T-helper 17 cell (primary cell): ENCODE measurements around the gene CSRP2. TPM values are rescaled to one million over a fixed set of nuclear protein-coding genes. Genes with fewer than 3 reads are reported as not detected.

Source experiments
- ATAC-seq: fragments of 150-1000 bp; cut with Tn5 transposase; 2 replicates; pipeline ENCODE4 v1.10.0; 2021; ENCODE audit warnings: mild to moderate bottlenecking, moderate library complexity
- DNase-seq, 3 donors: peaks; one replicate each; pipeline versions ENCODE4 v3.0.0 to v3.0.0-alpha.2; 2020 to 2021
- H3K9me3 ChIP-seq: one replicate; pipeline ENCODE4 v1.7.0; 2013; ENCODE audit warnings: low read length, mild to moderate bottlenecking; ENCODE audit not compliant: control insufficient read depth, poor library complexity, severe bottlenecking
- H3K27ac Mint-ChIP-seq: one replicate; pipeline ENCODE4 v1.8.0; 2022; ENCODE audit warnings: mild to moderate bottlenecking, moderate library complexity, mixed read lengths
- H3K27me3 Mint-ChIP-seq: one replicate; pipeline ENCODE4 v1.8.0; 2022; ENCODE audit warnings: mixed read lengths
- H3K36me3 Mint-ChIP-seq: one replicate; pipeline ENCODE4 v1.8.0; 2022; ENCODE audit warnings: low read depth, mixed read lengths
- H3K4me1 Mint-ChIP-seq: one replicate; pipeline ENCODE4 v1.8.0; 2022; ENCODE audit warnings: mild to moderate bottlenecking, mixed read lengths
- H3K4me3 Mint-ChIP-seq: one replicate; pipeline ENCODE4 v1.8.0; 2022; ENCODE audit warnings: mild to moderate bottlenecking, moderate library complexity, mixed read lengths
- total RNA-seq, 4 donors: library from RNA in 2 of 4; stranded (reverse) in 2 of 4; gene quantifications; one replicate each; pipeline ENCODE4 v1.2.3 and lab custom pipeline; 2022 to 2026

CSRP2 gene
- total RNA-seq, 2 donors from 2014 or later = not detected

DNA sequence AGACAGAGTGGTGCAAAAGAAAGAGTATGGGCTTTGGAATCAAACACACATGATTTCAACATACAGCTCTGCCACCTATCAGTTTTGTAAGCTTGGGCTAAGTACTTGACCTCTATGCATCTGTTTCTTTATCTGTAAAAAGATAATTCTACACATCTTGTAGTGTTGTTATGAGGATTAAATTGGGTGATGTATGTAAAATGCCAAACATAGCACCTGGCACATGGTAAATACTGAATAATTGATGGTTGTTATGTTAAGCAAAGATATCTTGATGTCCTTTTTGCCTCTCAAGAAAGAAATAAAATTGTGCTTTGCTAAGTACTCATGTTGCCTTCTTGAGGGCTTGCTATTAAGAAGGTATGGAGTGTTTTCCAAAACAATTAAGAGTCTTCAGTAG lies 2.3 kb upstream of the CSRP2 start:
- no peaks in the 10 kb centered on the region for H3K9me3 ChIP-seq
- Mint-ChIP-seq H3K4me1 (peaks cover 11% of the 10 kb centered on the region), H3K36me3 (peaks cover 2% of the 10 kb centered on the region), H3K4me3 (no peak overlapping the region), H3K27ac (no peak overlapping the region), H3K27me3 (peaks cover 57% of the 10 kb centered on the region)
- no peak for ATAC-seq
- no peak for DNase-seq

DNA sequence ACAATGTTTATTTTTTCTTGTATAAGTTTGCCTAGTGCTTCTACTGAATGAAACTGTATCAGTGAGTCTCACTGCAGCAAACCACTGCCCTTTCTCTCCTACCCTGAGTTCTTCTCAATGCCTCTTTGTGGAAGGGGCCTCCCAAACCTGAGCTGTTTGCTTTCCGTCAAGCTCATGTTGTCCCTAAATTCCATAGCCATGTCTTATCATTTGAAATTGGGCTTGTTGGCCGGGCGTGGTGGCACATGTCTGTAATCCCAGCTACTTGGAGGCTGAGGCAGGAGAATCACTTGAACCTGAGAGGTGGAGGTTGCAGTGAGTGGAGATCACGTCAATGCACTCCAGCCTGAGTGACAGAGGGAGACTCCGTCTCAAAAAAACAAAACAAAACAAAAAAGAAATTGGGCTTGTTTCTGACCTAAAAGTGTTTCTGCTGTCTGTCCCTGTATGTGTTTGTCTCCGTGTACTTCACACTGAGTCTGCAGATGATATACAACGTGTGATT lies 1.8 kb upstream of the CSRP2 start:
- peaks cover 56% of the 10 kb centered on the region for H3K27me3 Mint-ChIP-seq
- H3K4me3 Mint-ChIP-seq = no peak overlapping the region
- H3K9me3 ChIP-seq = no peaks in the 10 kb centered on the region
- H3K27ac Mint-ChIP-seq = no peak overlapping the region
- peaks cover 11% of the 10 kb centered on the region for H3K4me1 Mint-ChIP-seq
- ATAC-seq (no peak), DNase-seq (no peak)
- peaks cover 2% of the 10 kb centered on the region for H3K36me3 Mint-ChIP-seq

DNA sequence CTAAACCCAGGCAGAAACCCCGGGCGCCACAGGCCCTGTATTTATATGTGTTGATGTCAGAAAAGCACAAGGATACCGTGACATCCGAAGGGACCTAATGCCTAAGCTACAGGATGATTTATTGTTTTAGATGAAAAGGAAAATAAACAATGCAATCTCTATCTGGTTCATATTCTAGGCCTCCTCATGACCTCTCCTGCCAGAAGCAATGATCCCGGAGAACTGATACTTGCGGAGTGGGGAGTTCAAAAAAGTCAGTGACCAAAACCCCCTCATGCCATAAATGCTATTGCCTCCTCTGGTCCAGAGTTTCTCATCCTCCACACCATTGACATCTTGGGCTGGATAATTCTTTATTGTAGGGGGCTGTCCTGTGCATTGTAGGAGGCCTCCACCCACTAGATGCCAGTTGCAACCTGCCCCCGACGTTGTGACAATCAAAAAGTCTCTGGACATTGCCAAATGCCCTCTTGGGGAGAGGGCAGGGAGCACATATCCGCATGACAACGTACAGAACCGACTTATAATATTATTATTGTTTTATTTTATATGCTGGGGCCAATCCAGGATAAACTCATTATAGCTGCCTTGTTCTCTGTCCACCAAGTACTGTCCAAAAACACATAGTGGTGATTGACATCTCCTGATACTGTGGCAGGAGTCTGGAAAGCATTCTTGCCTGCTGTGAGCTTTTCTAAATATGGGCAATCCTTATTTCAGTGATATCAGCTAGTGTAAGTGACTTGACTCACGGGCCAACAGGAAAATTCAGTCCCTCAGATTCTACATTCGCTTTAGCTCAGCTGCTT lies 1.1 kb upstream of the CSRP2 start:
- Mint-ChIP-seq H3K4me3 (peak overlapping the region; percentile 95), H3K36me3 (peaks cover 2% of the 10 kb centered on the region), H3K27ac (peak overlapping the region; percentile 27), H3K27me3 (peaks cover 61% of the 10 kb centered on the region), H3K4me1 (peaks cover 11% of the 10 kb centered on the region)
- DNase-seq = no peak
- no peak for ATAC-seq
- H3K9me3 ChIP-seq = no peaks in the 10 kb centered on the region

DNA sequence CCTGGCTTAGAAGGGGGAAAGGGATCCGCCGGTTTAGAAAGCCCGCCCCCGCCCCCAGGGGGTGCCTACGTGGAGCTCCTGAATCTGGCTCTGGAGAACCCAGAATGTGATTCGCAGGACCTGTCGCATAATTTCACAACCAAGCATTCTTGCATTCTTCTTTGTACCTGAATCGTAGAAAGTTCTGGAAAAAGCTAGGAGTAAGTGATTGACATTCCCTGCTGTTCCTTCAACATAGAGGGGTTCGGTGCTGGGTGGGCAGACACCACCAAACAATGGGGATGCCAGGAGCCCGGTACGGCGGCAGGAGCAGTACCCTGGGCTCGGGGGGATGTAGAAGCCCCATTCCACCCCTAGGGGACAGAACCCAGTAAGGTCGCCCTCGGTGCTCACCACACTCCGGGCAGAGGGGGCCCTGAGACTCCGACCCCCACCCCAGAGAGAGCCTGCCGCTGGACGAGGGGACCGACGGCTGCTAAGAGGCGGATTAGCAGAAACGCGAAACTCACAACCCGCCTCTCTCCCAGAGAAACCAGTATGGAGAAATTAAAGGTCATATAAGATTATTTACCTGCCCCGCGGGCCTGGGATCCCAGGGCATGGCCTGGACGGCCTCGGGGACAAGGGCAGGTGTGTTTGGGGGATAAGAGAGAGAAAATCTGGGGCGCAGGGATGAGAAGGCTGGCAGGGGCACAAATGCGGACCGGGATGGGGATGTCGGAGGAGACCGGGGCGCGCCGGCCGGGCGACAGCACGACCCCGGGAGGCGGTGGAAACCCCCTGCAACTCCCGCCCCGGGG lies 520 bp downstream of the CSRP2 start:
- ATAC-seq (peak; percentile 48), DNase-seq (no peak)
- Mint-ChIP-seq H3K36me3 (peaks cover 2% of the 10 kb centered on the region), H3K4me1 (peaks cover 11% of the 10 kb centered on the region), H3K27me3 (peaks cover 68% of the 10 kb centered on the region), H3K4me3 (peak overlapping the region; percentile 95), H3K27ac (peak overlapping the region; percentile 65)
- no peaks in the 10 kb centered on the region for H3K9me3 ChIP-seq

DNA sequence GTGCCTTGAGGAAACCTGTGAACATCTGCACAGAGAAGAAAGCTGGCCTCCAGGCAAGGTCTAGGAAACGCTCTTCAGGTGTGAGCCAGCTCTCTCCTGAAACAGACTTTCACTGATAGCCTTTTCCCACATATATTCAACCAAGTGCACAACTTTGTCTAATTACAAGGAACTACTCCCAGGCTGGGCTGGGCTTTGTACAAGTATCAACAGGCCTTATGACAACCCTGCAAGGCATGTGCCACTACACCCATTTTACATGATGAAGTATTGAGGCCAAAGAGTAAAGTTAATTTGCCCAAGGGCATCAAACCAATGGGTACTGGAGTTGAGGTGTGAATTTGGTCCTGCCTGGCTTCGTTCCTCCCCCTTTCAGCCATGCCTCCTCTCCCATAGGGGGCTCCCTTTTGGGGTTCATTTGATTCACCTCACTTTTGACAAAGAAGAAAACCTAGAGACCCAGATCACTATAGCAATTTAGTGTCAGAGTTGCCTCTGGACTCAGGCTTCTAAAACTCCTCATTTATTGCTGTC lies 2.1 kb downstream of the CSRP2 start:
- Mint-ChIP-seq H3K27ac (no peak overlapping the region), H3K27me3 (peaks cover 64% of the 10 kb centered on the region), H3K36me3 (peaks cover 2% of the 10 kb centered on the region), H3K4me3 (no peak overlapping the region), H3K4me1 (peaks cover 11% of the 10 kb centered on the region)
- H3K9me3 ChIP-seq = no peaks in the 10 kb centered on the region
- ATAC-seq (no peak), DNase-seq (no peak)

DNA sequence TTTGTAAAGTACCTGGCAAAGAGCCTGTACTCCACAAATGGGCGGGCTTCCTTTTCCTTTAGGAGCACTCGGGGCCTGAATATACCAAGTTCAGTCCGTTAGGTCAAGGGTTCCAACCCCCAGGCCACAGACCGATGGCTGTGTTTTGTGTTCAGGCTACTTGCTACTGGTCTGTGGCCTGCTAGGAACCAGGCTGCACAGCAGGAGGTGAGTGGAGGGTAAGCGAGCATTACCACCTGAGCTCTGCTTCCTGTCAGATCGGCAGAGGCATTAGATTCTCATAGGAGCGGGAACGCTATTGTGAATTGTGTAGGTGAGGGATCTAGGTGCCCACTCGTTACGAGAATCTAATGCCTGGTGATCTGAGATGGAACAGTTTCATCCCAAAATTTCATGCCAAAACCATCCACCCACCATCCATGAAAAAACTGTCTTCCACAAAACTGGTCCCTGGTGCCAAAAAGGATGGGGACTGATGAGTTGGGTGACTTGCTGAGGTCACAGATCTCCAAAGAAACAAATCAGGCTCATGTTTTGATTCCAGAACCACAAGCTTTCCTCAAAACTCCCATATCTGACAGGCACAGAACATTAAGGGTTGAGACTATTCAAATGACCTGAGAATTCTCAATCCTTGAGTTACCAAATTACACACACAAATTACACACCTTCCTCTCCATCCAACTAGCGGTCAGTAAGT lies 4.2 kb downstream of the CSRP2 start:
- DNase-seq (no peak), ATAC-seq (no peak)
- peaks cover 60% of the 10 kb centered on the region for H3K27me3 Mint-ChIP-seq
- H3K9me3 ChIP-seq = no peaks in the 10 kb centered on the region
- H3K4me3 Mint-ChIP-seq = no peak overlapping the region
- H3K36me3 Mint-ChIP-seq = peaks cover 2% of the 10 kb centered on the region
- no peak overlapping the region for H3K27ac Mint-ChIP-seq
- H3K4me1 Mint-ChIP-seq = peaks cover 11% of the 10 kb centered on the region

DNA sequence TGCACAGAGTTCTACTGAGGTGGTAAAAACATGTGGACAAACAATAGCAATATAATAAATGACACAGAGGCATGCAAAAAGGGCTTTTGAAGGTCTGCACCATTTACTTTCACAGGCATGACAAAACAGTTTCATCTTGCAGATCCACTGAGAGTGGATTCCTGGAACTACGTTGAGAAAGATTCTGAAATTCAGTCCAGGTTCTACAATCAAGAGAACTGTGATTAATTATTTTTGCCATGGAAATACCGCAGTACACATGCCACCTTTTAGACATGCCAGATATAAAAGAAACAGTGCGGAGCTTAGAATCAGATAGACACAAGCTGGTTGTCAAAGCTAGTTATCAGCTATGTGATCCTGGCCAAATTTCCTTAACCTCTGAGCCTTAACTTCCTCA lies 4.8 kb downstream of the CSRP2 start:
- ATAC-seq = no peak
- no peak for DNase-seq
- Mint-ChIP-seq H3K4me3 (no peak overlapping the region), H3K27ac (no peak overlapping the region), H3K4me1 (peaks cover 8% of the 10 kb centered on the region), H3K36me3 (peaks cover 2% of the 10 kb centered on the region), H3K27me3 (peaks cover 56% of the 10 kb centered on the region)
- H3K9me3 ChIP-seq = no peaks in the 10 kb centered on the region

DNA sequence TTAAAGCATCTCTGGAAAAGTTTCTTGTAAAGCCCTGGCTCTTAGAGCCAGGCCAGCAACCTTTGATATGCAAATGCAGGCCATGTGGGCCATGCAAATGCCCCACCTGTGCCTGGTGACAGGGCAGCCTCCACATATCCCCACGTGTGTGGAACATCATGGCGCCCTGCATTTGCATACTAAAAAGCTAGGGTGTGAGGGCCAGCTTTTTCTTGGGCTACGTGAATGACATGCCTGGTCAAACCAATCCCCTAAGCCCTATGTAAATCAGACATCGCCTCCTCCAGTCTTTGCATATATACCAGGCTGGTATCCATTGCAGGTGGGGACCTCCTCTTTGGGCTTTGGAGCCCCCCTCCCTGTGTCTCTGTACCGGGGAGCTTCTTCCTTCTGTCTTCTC lies 6.4 kb downstream of the CSRP2 start:
- no peak overlapping the region for H3K27ac Mint-ChIP-seq
- peaks cover 44% of the 10 kb centered on the region for H3K27me3 Mint-ChIP-seq
- H3K36me3 Mint-ChIP-seq = no peaks in the 10 kb centered on the region
- no peak for ATAC-seq
- H3K4me1 Mint-ChIP-seq = no peaks in the 10 kb centered on the region
- no peak for DNase-seq
- H3K9me3 ChIP-seq = no peaks in the 10 kb centered on the region
- no peak overlapping the region for H3K4me3 Mint-ChIP-seq

DNA sequence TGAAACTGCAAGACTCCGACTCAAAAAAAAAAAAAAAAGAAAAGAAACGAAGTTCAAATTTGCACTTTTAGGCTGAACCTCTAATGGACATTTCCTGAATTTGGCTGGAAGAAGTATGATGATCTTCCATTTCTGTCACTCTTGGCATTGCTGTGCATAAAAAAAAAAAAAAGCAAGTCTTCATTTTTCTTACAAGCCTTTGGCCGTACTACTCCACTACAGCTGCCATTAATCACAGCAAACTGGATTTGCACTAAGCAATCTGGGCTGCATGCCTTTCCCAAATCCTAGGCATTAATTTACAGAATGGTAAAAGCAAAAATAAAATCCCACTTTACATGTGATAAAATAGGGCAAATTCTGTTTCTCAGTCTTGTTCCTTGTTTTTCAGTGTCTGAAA lies 7.1 kb downstream of the CSRP2 start:
- no peaks in the 10 kb centered on the region for H3K9me3 ChIP-seq
- H3K27ac Mint-ChIP-seq = no peak overlapping the region
- DNase-seq = no peak
- no peak overlapping the region for H3K4me3 Mint-ChIP-seq
- no peak for ATAC-seq
- no peaks in the 10 kb centered on the region for H3K4me1 Mint-ChIP-seq
- H3K36me3 Mint-ChIP-seq = no peaks in the 10 kb centered on the region
- H3K27me3 Mint-ChIP-seq = peaks cover 38% of the 10 kb centered on the region

DNA sequence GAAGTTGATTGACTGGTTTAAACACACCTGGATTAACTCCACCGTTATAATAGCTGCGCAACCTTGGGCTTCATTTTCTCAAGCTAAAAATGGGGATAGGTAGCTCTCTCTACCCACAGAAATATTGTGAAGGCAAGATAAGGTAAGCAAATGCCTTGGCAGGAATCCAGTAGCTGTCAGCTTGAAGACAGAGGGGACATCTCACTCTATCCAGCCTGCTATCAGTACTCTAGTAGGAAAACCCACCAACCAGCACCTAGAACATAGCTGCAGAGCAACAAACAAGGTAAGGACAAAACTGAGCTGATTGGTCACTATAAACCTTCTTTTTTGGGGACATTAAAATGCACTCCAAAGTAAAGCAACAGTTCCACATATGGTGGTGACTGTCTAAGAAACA lies 7.7 kb downstream of the CSRP2 start:
- Mint-ChIP-seq H3K4me3 (no peak overlapping the region), H3K36me3 (no peaks in the 10 kb centered on the region), H3K27me3 (peaks cover 36% of the 10 kb centered on the region), H3K27ac (no peak overlapping the region), H3K4me1 (peaks cover 2% of the 10 kb centered on the region)
- no peaks in the 10 kb centered on the region for H3K9me3 ChIP-seq
- ATAC-seq (no peak), DNase-seq (no peak)

DNA sequence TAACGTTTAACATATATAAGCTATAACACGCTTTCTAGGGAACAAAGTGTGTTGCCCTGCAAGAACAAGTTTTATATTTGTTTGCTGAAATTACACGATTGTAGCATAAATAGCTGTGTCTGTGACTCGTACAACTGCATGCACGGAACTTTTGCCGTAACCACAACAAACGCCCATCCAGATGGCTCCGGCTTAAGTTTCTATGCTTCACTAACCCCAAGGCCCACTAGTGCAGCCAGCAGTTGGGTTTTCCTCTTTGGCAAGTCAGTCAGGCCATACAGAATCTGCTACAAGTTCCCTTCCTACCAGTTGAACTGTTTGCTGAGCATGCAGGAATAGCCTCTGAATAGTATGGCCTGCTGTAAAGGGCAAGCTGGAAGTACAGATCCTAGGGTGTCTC lies 12.1 kb downstream of the CSRP2 start:
- DNase-seq (no peak), ATAC-seq (no peak)
- peaks cover 18% of the 10 kb centered on the region for H3K27me3 Mint-ChIP-seq
- no peaks in the 10 kb centered on the region for H3K36me3 Mint-ChIP-seq
- H3K27ac Mint-ChIP-seq = no peak overlapping the region
- H3K4me3 Mint-ChIP-seq = no peak overlapping the region
- peaks cover 2% of the 10 kb centered on the region for H3K4me1 Mint-ChIP-seq
- H3K9me3 ChIP-seq = no peaks in the 10 kb centered on the region

DNA sequence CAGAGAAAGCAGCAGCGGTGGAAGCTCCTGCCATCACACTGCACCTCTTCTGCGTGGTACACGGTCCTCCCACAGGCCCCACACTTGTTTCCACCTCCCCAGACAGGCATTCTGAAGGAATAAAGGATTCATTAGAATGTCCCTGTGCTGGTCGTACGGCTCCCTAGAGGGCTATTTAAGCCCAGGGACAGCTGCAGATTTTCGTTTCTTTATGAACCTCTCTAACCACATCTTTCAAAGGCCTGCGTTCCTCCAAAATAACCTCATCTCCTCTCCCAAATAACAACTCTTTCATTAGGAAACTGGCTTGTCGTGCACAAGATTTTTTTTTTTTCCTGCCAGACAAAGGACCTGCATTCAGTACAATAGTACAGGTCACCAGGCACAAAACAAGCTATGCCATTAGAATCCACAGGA lies 12.7 kb downstream of the CSRP2 start:
- no peaks in the 10 kb centered on the region for H3K9me3 ChIP-seq
- DNase-seq = no peak
- H3K27me3 Mint-ChIP-seq = peaks cover 18% of the 10 kb centered on the region
- H3K4me3 Mint-ChIP-seq = no peak overlapping the region
- H3K4me1 Mint-ChIP-seq = peaks cover 2% of the 10 kb centered on the region
- H3K27ac Mint-ChIP-seq = no peak overlapping the region
- no peak for ATAC-seq
- H3K36me3 Mint-ChIP-seq = no peaks in the 10 kb centered on the region
